ENCODE data around the gene DNAJC10.

DNAJC10 gene

DNA sequence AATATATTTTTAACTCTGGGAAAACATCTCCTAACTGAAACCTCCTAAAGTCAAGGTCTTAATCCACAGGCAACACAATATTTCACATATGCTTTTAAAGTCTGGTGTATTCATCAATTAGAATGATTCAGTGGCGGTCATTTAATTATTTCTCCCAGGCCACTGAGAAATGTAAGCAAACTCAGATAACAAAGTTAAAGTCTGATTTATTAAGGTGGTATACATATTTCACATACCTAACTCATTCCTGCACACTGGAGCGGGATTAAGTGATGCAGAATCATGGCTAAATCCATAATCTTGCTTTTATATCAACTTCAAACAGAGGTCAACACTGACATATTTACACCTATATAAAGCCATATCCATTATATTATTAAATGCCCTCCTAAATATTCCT is 106.7 kb downstream of the DNAJC10 start:
- no peak for DNase-seq (ENCODE audit: low spot score)
- Histone ChIP-seq H4K8ac (ENCODE audit: low read depth, low read length) (no peak overlapping the region), H2BK15ac (ENCODE audit: low read length) (no peak overlapping the region), H2AK5ac (ENCODE audit: low read depth, low read length) (no peak overlapping the region), H3K4me3 (ENCODE audit: low read length in 2 of 2) (no peak overlapping the region), H2BK120ac (ENCODE audit: low read depth, low read length) (no peak overlapping the region), H2BK5ac (ENCODE audit: low read length) (no peak overlapping the region), H3K36me3 (replicated peaks in 1 of 2; ENCODE audit: control insufficient read depth in 2 of 2, insufficient read depth in 2 of 2, low read length in 2 of 2) (no peaks in the 10 kb centered on the region), H3K4ac (ENCODE audit: low read length) (no peak overlapping the region), H3K9me3 (replicated peaks in 1 of 2; ENCODE audit: control insufficient read depth in 2 of 2, insufficient read depth in 1 of 2, low read depth in 1 of 2, low read length in 2 of 2) (no peaks in the 10 kb centered on the region), H3K27me3 (ENCODE audit: control insufficient read depth in 3 of 3, insufficient read depth in 3 of 3, low read depth in 1 of 3, low read length in 3 of 3) (no peaks in the 10 kb centered on the region), H2BK12ac (ENCODE audit: low read length) (no peak overlapping the region), H3K9ac (ENCODE audit: low read depth, low read length, poor library complexity) (no peak overlapping the region), H4K91ac (ENCODE audit: low read depth, low read length, poor library complexity) (no peak overlapping the region), H3K4me1 (ENCODE audit: control insufficient read depth in 2 of 2, insufficient read depth in 1 of 2, low read depth in 1 of 2, low read length in 2 of 2) (peaks cover 14 to 15% of the 10 kb centered on the region in 2 donors), H3K27ac (replicated peaks; ENCODE audit: low read length) (no peak overlapping the region), H3K23ac (ENCODE audit: low read depth, low read length, poor library complexity) (no peak overlapping the region), H3K18ac (ENCODE audit: low read length) (no peak overlapping the region), H3K4me2 (ENCODE audit: insufficient read depth, low read length, poor library complexity, severe bottlenecking) (no peak overlapping the region), H3K14ac (ENCODE audit: low read length) (no peak overlapping the region), H2AFZ (ENCODE audit: low read length) (no peak overlapping the region), H3K79me1 (ENCODE audit: low read depth, low read length) (no peaks in the 10 kb centered on the region)
- no CpG with 5 or more reads among the region's 2 CpGs for WGBS, 2 donors (ENCODE audit: extremely low coverage in 2 of 2, insufficient read length in 2 of 2, insufficient replicate concordance in 1 of 2)

- H3K4me1 ChIP-seq (ENCODE audit: control insufficient read depth in 2 of 2, insufficient read depth in 1 of 2, low read depth in 1 of 2, low read length in 2 of 2), result peaks cover 4 to 12% of the 10 kb centered on the region in 2 donors
- no peak overlapping the region for H3K4me2 ChIP-seq (ENCODE audit: insufficient read depth, low read length, poor library complexity, severe bottlenecking)
- WGBS, 2 donors (ENCODE audit: extremely low coverage in 2 of 2, insufficient read length in 2 of 2, insufficient replicate concordance in 1 of 2), result no CpG with 5 or more reads among the region's 5 CpGs
- H4K91ac ChIP-seq (ENCODE audit: low read depth, low read length, poor library complexity), result no peak overlapping the region
- H2BK12ac ChIP-seq (ENCODE audit: low read length), result no peak overlapping the region
- no peak overlapping the region for H3K27ac ChIP-seq (replicated peaks; ENCODE audit: low read length)
- no peak overlapping the region for H2BK120ac ChIP-seq (ENCODE audit: low read depth, low read length)
- no peak overlapping the region for H4K8ac ChIP-seq (ENCODE audit: low read depth, low read length)
- H3K9me3 ChIP-seq (replicated peaks in 1 of 2; ENCODE audit: control insufficient read depth in 2 of 2, insufficient read depth in 1 of 2, low read depth in 1 of 2, low read length in 2 of 2), result no peaks in the 10 kb centered on the region
- H3K27me3 ChIP-seq (ENCODE audit: control insufficient read depth in 3 of 3, insufficient read depth in 3 of 3, low read depth in 1 of 3, low read length in 3 of 3), result no peaks in the 10 kb centered on the region
- no peak overlapping the region for H3K18ac ChIP-seq (ENCODE audit: low read length)
- H2BK15ac ChIP-seq (ENCODE audit: low read length), result no peak overlapping the region
- H2AFZ ChIP-seq (ENCODE audit: low read length), result no peak overlapping the region
- H3K36me3 ChIP-seq (replicated peaks in 1 of 2; ENCODE audit: control insufficient read depth in 2 of 2, insufficient read depth in 2 of 2, low read length in 2 of 2), result no peaks in the 10 kb centered on the region
- no peak overlapping the region for H2AK5ac ChIP-seq (ENCODE audit: low read depth, low read length)
- H3K14ac ChIP-seq (ENCODE audit: low read length), result no peak overlapping the region
- no peak overlapping the region for H3K4ac ChIP-seq (ENCODE audit: low read length)
- no peaks in the 10 kb centered on the region for H3K79me1 ChIP-seq (ENCODE audit: low read depth, low read length)
- no peak overlapping the region for H2BK5ac ChIP-seq (ENCODE audit: low read length)
- no peak overlapping the region for H3K9ac ChIP-seq (ENCODE audit: low read depth, low read length, poor library complexity)
- no peak for DNase-seq (ENCODE audit: low spot score)
- H3K23ac ChIP-seq (ENCODE audit: low read depth, low read length, poor library complexity), result no peak overlapping the region
- H3K4me3 ChIP-seq (ENCODE audit: low read length in 2 of 2), result no peak overlapping the region
Measured at GRCh38 chr2:182824056-182824766, 108.2 kb downstream of the DNAJC10 start.

GRCh38 chr2:182824767-182825158 is 108.7 kb downstream of the DNAJC10 start:
- H2AK5ac ChIP-seq (ENCODE audit: low read depth, low read length), result no peak overlapping the region
- no peak overlapping the region for H2BK15ac ChIP-seq (ENCODE audit: low read length)
- no CpG with 5 or more reads among the region's 6 CpGs for WGBS, 2 donors (ENCODE audit: extremely low coverage in 2 of 2, insufficient read length in 2 of 2, insufficient replicate concordance in 1 of 2)
- no peak overlapping the region for H4K91ac ChIP-seq (ENCODE audit: low read depth, low read length, poor library complexity)
- no peak for DNase-seq (ENCODE audit: low spot score)
- H3K18ac ChIP-seq (ENCODE audit: low read length), result peak overlapping the region; percentile 55
- H3K4ac ChIP-seq (ENCODE audit: low read length), result no peak overlapping the region
- no peak overlapping the region for H3K4me2 ChIP-seq (ENCODE audit: insufficient read depth, low read length, poor library complexity, severe bottlenecking)
- no peak overlapping the region for H2BK120ac ChIP-seq (ENCODE audit: low read depth, low read length)
- no peaks in the 10 kb centered on the region for H3K79me1 ChIP-seq (ENCODE audit: low read depth, low read length)
- no peak overlapping the region for H4K8ac ChIP-seq (ENCODE audit: low read depth, low read length)
- H3K9me3 ChIP-seq (replicated peaks in 1 of 2; ENCODE audit: control insufficient read depth in 2 of 2, insufficient read depth in 1 of 2, low read depth in 1 of 2, low read length in 2 of 2), result no peaks in the 10 kb centered on the region
- no peak overlapping the region for H3K14ac ChIP-seq (ENCODE audit: low read length)
- H3K27me3 ChIP-seq (ENCODE audit: control insufficient read depth in 3 of 3, insufficient read depth in 3 of 3, low read depth in 1 of 3, low read length in 3 of 3), result no peaks in the 10 kb centered on the region
- H3K36me3 ChIP-seq (replicated peaks in 1 of 2; ENCODE audit: control insufficient read depth in 2 of 2, insufficient read depth in 2 of 2, low read length in 2 of 2), result no peaks in the 10 kb centered on the region
- H3K27ac ChIP-seq (replicated peaks; ENCODE audit: low read length), result no peak overlapping the region
- H2BK5ac ChIP-seq (ENCODE audit: low read length), result no peak overlapping the region
- no peak overlapping the region for H2AFZ ChIP-seq (ENCODE audit: low read length)
- no peak overlapping the region for H3K4me3 ChIP-seq (ENCODE audit: low read length in 2 of 2)
- peaks cover 2 to 10% of the 10 kb centered on the region in 2 donors for H3K4me1 ChIP-seq (ENCODE audit: control insufficient read depth in 2 of 2, insufficient read depth in 1 of 2, low read depth in 1 of 2, low read length in 2 of 2)
- H3K9ac ChIP-seq (ENCODE audit: low read depth, low read length, poor library complexity), result no peak overlapping the region
- no peak overlapping the region for H2BK12ac ChIP-seq (ENCODE audit: low read length)
- H3K23ac ChIP-seq (ENCODE audit: low read depth, low read length, poor library complexity), result no peak overlapping the region

DNA sequence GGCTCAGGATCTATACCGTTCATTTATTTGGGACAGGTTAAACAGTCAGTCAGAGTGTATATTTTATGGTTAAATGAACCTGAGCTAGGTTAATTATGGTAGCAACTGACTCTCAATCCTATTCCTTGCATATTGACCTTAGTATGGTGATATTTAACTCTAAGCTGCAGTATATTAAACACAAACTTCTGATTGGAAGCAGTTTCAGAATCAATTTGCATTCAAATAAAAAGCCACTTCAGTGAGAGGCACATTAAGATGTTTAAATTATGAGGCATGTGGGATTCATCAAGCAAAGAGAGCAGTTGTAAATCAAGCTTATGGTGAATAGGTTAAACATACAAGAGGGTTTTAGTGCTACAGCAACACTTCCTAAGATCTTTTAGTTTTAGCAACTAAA is 110.0 kb downstream of the DNAJC10 start:
- no peak overlapping the region for H2BK120ac ChIP-seq (ENCODE audit: low read depth, low read length)

More for the DNA sequence above, 110.0 kb downstream of the DNAJC10 start:
- no peak overlapping the region for H2BK12ac ChIP-seq (ENCODE audit: low read length)
- H3K14ac ChIP-seq (ENCODE audit: low read length), result no peak overlapping the region
- DNase-seq (ENCODE audit: low spot score), result no peak
- H3K4ac ChIP-seq (ENCODE audit: low read length), result no peak overlapping the region
- no peak overlapping the region for H2AK5ac ChIP-seq (ENCODE audit: low read depth, low read length)
- H3K4me1 ChIP-seq (ENCODE audit: control insufficient read depth in 2 of 2, insufficient read depth in 1 of 2, low read depth in 1 of 2, low read length in 2 of 2), result peaks cover 2 to 7% of the 10 kb centered on the region in 2 donors
- H3K27me3 ChIP-seq (ENCODE audit: control insufficient read depth in 3 of 3, insufficient read depth in 3 of 3, low read depth in 1 of 3, low read length in 3 of 3), result no peaks in the 10 kb centered on the region
- no peaks in the 10 kb centered on the region for H3K79me1 ChIP-seq (ENCODE audit: low read depth, low read length)
- H3K27ac ChIP-seq (replicated peaks; ENCODE audit: low read length), result no peak overlapping the region
- H2BK5ac ChIP-seq (ENCODE audit: low read length), result no peak overlapping the region
- no peaks in the 10 kb centered on the region for H3K36me3 ChIP-seq (replicated peaks in 1 of 2; ENCODE audit: control insufficient read depth in 2 of 2, insufficient read depth in 2 of 2, low read length in 2 of 2)
- no peak overlapping the region for H3K4me2 ChIP-seq (ENCODE audit: insufficient read depth, low read length, poor library complexity, severe bottlenecking)
- no peak overlapping the region for H3K4me3 ChIP-seq (ENCODE audit: low read length in 2 of 2)
- no peak overlapping the region for H4K91ac ChIP-seq (ENCODE audit: low read depth, low read length, poor library complexity)
- WGBS, 2 donors (ENCODE audit: extremely low coverage in 2 of 2, insufficient read length in 2 of 2, insufficient replicate concordance in 1 of 2), result no CpG with 5 or more reads among the region's 1 CpG
- no peak overlapping the region for H2BK15ac ChIP-seq (ENCODE audit: low read length)
- H4K8ac ChIP-seq (ENCODE audit: low read depth, low read length), result no peak overlapping the region
- no peak overlapping the region for H2AFZ ChIP-seq (ENCODE audit: low read length)
- H3K9ac ChIP-seq (ENCODE audit: low read depth, low read length, poor library complexity), result no peak overlapping the region
- no peak overlapping the region for H3K23ac ChIP-seq (ENCODE audit: low read depth, low read length, poor library complexity)
- H3K18ac ChIP-seq (ENCODE audit: low read length), result no peak overlapping the region
- no peaks in the 10 kb centered on the region for H3K9me3 ChIP-seq (replicated peaks in 1 of 2; ENCODE audit: control insufficient read depth in 2 of 2, insufficient read depth in 1 of 2, low read depth in 1 of 2, low read length in 2 of 2)

Measured in neuronal stem cell (in vitro differentiated cells).